ENCODE results near the gene KAT2B.

KAT2B gene

GRCh38 chr3:20077068-20077467 lies 36.8 kb downstream of the KAT2B start:
- no peak overlapping the region for H3K4me3 ChIP-seq (ENCODE audit: control insufficient read depth, low read depth, low read length)
- no peak for DNase-seq (ENCODE audit: low read depth)
- no peak for TF ChIP-seq CTCF (IDR thresholded peaks at IDR 0.05; ENCODE audit: control insufficient read depth, insufficient read depth, low read depth, low read length, missing control alignments)

- no peak for TF ChIP-seq CTCF (IDR thresholded peaks at IDR 0.05; ENCODE audit: control insufficient read depth, insufficient read depth, low read depth, low read length, missing control alignments)
- no peak for DNase-seq (ENCODE audit: low read depth)
- no peak overlapping the region for H3K4me3 ChIP-seq (ENCODE audit: control insufficient read depth, low read depth, low read length)
These were observed 38.0 kb downstream of the KAT2B start for GRCh38 chr3:20078194-20078714.

GRCh38 chr3:20079621-20080020 lies 39.4 kb downstream of the KAT2B start:
- no peak for TF ChIP-seq CTCF (IDR thresholded peaks at IDR 0.05; ENCODE audit: control insufficient read depth, insufficient read depth, low read depth, low read length, missing control alignments)
- H3K4me3 ChIP-seq (ENCODE audit: control insufficient read depth, low read depth, low read length), result no peak overlapping the region
- no peak for DNase-seq (ENCODE audit: low read depth)

GRCh38 chr3:20080956-20081554 lies 40.8 kb downstream of the KAT2B start:
- no peak for DNase-seq (ENCODE audit: low read depth)
- no peak for TF ChIP-seq CTCF (IDR thresholded peaks at IDR 0.05; ENCODE audit: control insufficient read depth, insufficient read depth, low read depth, low read length, missing control alignments)

GRCh38 chr3:20083253-20083652 lies 43.0 kb downstream of the KAT2B start:
- DNase-seq (ENCODE audit: low read depth), result no peak
- no peak for TF ChIP-seq CTCF (IDR thresholded peaks at IDR 0.05; ENCODE audit: control insufficient read depth, insufficient read depth, low read depth, low read length, missing control alignments)
- no peak overlapping the region for H3K4me3 ChIP-seq (ENCODE audit: control insufficient read depth, low read depth, low read length)

More at GRCh38 chr3:20080956-20081554, 40.8 kb downstream of the KAT2B start:
- H3K4me3 ChIP-seq (ENCODE audit: control insufficient read depth, low read depth, low read length), result no peak overlapping the region

GRCh38 chr3:20083953-20084352 lies 43.7 kb downstream of the KAT2B start:
- TF ChIP-seq CTCF (IDR thresholded peaks at IDR 0.05; ENCODE audit: control insufficient read depth, insufficient read depth, low read depth, low read length, missing control alignments), result no peak
- H3K4me3 ChIP-seq (ENCODE audit: control insufficient read depth, low read depth, low read length), result no peak overlapping the region
- no peak for DNase-seq (ENCODE audit: low read depth)

Data from AG09309 (cell line).